HCT116 (cell line): Measurements from ENCODE around the gene TRDN.

Experiments
- ZFX ChIP-seq: fragments of 450-650 bp; IDR thresholded peaks from 2 replicates; pipeline ENCODE4 v1.6.1; 2017
- ZNF274 ChIP-seq: fragments of 200-500 bp; sonication (Bioruptor generic); IDR thresholded peaks from 2 replicates; pipeline ENCODE4 v1.6.1; 2014; ENCODE audit warnings: mild to moderate bottlenecking, low read depth, low read length, inconsistent platforms
- TF ChIP-seq, protein P1 (sequence below), 3 experiments: fragments of 200-600 bp in 1 of 3; sonication (generic) in 1 of 3; IDR thresholded peaks in 2 of 3; conservative IDR thresholded peaks in 1 of 3; 2 replicates each; pipeline ENCODE4 v1.5.1; 2012 to 2017; ENCODE audit warnings: low read depth in 2 of 3, low read length in 2 of 3, antibody characterized with exemption in 1 of 3, borderline replicate concordance in 1 of 3, control low read depth in 1 of 3, mild to moderate bottlenecking in 1 of 3, mixed read lengths in 1 of 3, mixed run types in 1 of 3, moderate library complexity in 1 of 3; ENCODE audit not compliant: insufficient read depth in 1 of 3

DNA sequence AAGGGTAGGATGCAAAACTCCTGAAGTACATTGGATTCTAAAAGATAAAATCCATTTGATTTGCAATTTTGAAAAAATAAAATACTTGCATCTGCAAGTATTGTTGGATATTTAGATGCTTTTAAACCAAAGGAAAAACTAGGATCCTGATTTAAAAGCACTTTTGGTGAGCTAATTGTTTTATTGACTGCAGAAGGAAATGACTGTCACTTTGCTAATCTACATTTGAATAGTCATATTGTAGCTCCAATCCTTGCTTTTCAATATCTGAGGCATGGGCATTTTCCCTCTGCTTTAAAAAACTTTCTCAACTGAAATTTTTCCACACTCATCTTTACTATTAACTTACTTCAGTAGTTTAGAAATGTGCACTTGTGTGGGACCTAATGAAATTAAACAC is 74.1 kb downstream of the TRDN start:
- TF ChIP-seq ZNF274, result no peak
- TF ChIP-seq ZFX, result no peak
- TF ChIP-seq, protein P1, sequence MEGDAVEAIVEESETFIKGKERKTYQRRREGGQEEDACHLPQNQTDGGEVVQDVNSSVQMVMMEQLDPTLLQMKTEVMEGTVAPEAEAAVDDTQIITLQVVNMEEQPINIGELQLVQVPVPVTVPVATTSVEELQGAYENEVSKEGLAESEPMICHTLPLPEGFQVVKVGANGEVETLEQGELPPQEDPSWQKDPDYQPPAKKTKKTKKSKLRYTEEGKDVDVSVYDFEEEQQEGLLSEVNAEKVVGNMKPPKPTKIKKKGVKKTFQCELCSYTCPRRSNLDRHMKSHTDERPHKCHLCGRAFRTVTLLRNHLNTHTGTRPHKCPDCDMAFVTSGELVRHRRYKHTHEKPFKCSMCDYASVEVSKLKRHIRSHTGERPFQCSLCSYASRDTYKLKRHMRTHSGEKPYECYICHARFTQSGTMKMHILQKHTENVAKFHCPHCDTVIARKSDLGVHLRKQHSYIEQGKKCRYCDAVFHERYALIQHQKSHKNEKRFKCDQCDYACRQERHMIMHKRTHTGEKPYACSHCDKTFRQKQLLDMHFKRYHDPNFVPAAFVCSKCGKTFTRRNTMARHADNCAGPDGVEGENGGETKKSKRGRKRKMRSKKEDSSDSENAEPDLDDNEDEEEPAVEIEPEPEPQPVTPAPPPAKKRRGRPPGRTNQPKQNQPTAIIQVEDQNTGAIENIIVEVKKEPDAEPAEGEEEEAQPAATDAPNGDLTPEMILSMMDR (IDR thresholded peaks at IDR 0.05 in 2 of 3, conservative IDR thresholded peaks at IDR 0.05 in 1 of 3; ENCODE audit: borderline replicate concordance in 1 of 3, insufficient read depth in 1 of 3, low read depth in 2 of 3, low read length in 2 of 3), result no peak
